ENCODE data around the gene TGFB2. TPM values are rescaled to one million over a fixed set of nuclear protein-coding genes. Genes with fewer than 3 reads are reported as not detected.
A peak's percentile ranks its signal among the peaks of the same experiment; 100 is the strongest.

Gene TGFB2
- total RNA-seq, 1 experiment from 2014 or later: 18.2 TPM

- peak; percentile 75 for DNase-seq (ENCODE audit: low read depth)
Measured at GRCh38 chr1:218384581-218384993, 39.5 kb downstream of the TGFB2 start.

GRCh38 chr1:218388591-218388990, 43.5 kb downstream of the TGFB2 start:
- DNase-seq (ENCODE audit: low read depth): no peak

GRCh38 chr1:218390618-218391017, 45.5 kb downstream of the TGFB2 start:
- DNase-seq (ENCODE audit: low read depth): peak; percentile 88

GRCh38 chr1:218392780-218393179, 47.6 kb downstream of the TGFB2 start:
- DNase-seq (ENCODE audit: low read depth): no peak

- DNase-seq (ENCODE audit: low read depth): peak; percentile 84
Measured at GRCh38 chr1:218394416-218394815, 49.3 kb downstream of the TGFB2 start.

GRCh38 chr1:218394989-218395388, 49.9 kb downstream of the TGFB2 start:
- no peak for DNase-seq (ENCODE audit: low read depth)

GRCh38 chr1:218395916-218396315, 50.8 kb downstream of the TGFB2 start:
- DNase-seq (ENCODE audit: low read depth): peak; percentile 34

- DNase-seq (ENCODE audit: low read depth): peak; percentile 46
Measured at GRCh38 chr1:218397752-218398339, 52.7 kb downstream of the TGFB2 start.

GRCh38 chr1:218400624-218401023, 55.5 kb downstream of the TGFB2 start:
- no peak for DNase-seq (ENCODE audit: low read depth)

- no peak for DNase-seq (ENCODE audit: low read depth)
Measured at GRCh38 chr1:218401441-218401997, 56.4 kb downstream of the TGFB2 start.

GRCh38 chr1:218401998-218402785, 57.1 kb downstream of the TGFB2 start:
- DNase-seq (ENCODE audit: low read depth): no peak

- no peak for DNase-seq (ENCODE audit: low read depth)
Measured at GRCh38 chr1:218402786-218403120, 57.6 kb downstream of the TGFB2 start.

- DNase-seq (ENCODE audit: low read depth): no peak
Measured at GRCh38 chr1:218403300-218403699, 58.2 kb downstream of the TGFB2 start.

GRCh38 chr1:218407630-218408029, 62.5 kb downstream of the TGFB2 start:
- DNase-seq (ENCODE audit: low read depth): no peak

- no peak for DNase-seq (ENCODE audit: low read depth)
Measured at GRCh38 chr1:218408135-218408534, 63.0 kb downstream of the TGFB2 start.

- DNase-seq (ENCODE audit: low read depth): no peak
Measured at GRCh38 chr1:218408942-218409341, 63.8 kb downstream of the TGFB2 start.

GRCh38 chr1:218409946-218410510, 64.9 kb downstream of the TGFB2 start:
- DNase-seq (ENCODE audit: low read depth): peak; percentile 58

GRCh38 chr1:218411101-218411500, 66.0 kb downstream of the TGFB2 start:
- no peak for DNase-seq (ENCODE audit: low read depth)

- DNase-seq (ENCODE audit: low read depth): no peak
Measured at GRCh38 chr1:218412171-218412570, 67.0 kb downstream of the TGFB2 start.

GRCh38 chr1:218413179-218413578, 68.0 kb downstream of the TGFB2 start:
- DNase-seq (ENCODE audit: low read depth): no peak

GRCh38 chr1:218414060-218414728, 69.1 kb downstream of the TGFB2 start:
- DNase-seq (ENCODE audit: low read depth): no peak

GRCh38 chr1:218415726-218416125, 70.6 kb downstream of the TGFB2 start:
- DNase-seq (ENCODE audit: low read depth): no peak
